ENCODE data around the gene LYSMD4.

The LYSMD4 gene

GRCh38 chr15:99696096-99696495 is 37.1 kb downstream of the LYSMD4 start:
- H3K4me3 ChIP-seq (ENCODE audit: low read depth, low read length) = no peak overlapping the region
- in situ Hi-C loops (cut with HindIII; ENCODE audit: low sequenced_read_pairs) = no loop called here
- DNase-seq (ENCODE audit: low read depth, low spot score) = no peak
- TF ChIP-seq, protein P1, sequence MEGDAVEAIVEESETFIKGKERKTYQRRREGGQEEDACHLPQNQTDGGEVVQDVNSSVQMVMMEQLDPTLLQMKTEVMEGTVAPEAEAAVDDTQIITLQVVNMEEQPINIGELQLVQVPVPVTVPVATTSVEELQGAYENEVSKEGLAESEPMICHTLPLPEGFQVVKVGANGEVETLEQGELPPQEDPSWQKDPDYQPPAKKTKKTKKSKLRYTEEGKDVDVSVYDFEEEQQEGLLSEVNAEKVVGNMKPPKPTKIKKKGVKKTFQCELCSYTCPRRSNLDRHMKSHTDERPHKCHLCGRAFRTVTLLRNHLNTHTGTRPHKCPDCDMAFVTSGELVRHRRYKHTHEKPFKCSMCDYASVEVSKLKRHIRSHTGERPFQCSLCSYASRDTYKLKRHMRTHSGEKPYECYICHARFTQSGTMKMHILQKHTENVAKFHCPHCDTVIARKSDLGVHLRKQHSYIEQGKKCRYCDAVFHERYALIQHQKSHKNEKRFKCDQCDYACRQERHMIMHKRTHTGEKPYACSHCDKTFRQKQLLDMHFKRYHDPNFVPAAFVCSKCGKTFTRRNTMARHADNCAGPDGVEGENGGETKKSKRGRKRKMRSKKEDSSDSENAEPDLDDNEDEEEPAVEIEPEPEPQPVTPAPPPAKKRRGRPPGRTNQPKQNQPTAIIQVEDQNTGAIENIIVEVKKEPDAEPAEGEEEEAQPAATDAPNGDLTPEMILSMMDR (IDR thresholded peaks at IDR 0.05; ENCODE audit: low read depth, low read length) = no peak

DNA sequence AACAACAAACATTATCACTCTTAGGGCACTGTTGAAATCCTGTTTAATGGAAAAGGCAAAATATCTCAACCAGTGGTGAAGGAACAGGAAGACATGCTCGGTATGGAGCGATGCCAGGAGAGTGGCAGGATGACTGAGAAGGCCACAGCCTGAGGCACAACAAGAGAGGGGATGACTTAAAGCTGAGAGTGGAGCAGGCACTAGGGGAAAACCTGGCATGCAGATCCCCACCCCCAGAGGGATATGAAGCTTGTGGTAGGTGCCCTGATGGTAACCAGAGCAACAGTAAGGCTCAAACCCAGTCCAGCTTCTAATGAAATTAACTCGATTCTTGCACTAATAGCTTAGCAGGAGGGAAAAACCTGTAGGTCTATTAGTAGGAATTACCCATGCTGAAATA is 40.4 kb downstream of the LYSMD4 start:
- no peak overlapping the region for H3K4me3 ChIP-seq (ENCODE audit: low read depth, low read length)
- in situ Hi-C loops (cut with HindIII; ENCODE audit: low sequenced_read_pairs) = no loop called here
- TF ChIP-seq, protein P1 (IDR thresholded peaks at IDR 0.05; ENCODE audit: low read depth, low read length) = no peak

GRCh38 chr15:99686290-99686689 is 46.9 kb downstream of the LYSMD4 start:
- in situ Hi-C loops (cut with HindIII; ENCODE audit: low sequenced_read_pairs) = no loop called here
- H3K4me3 ChIP-seq (ENCODE audit: low read depth, low read length) = no peak overlapping the region
- no peak for DNase-seq (ENCODE audit: low read depth, low spot score)
- TF ChIP-seq, protein P1 (IDR thresholded peaks at IDR 0.05; ENCODE audit: low read depth, low read length) = no peak

More for the DNA sequence above, 40.4 kb downstream of the LYSMD4 start:
- no peak for DNase-seq (ENCODE audit: low read depth, low spot score)

DNA sequence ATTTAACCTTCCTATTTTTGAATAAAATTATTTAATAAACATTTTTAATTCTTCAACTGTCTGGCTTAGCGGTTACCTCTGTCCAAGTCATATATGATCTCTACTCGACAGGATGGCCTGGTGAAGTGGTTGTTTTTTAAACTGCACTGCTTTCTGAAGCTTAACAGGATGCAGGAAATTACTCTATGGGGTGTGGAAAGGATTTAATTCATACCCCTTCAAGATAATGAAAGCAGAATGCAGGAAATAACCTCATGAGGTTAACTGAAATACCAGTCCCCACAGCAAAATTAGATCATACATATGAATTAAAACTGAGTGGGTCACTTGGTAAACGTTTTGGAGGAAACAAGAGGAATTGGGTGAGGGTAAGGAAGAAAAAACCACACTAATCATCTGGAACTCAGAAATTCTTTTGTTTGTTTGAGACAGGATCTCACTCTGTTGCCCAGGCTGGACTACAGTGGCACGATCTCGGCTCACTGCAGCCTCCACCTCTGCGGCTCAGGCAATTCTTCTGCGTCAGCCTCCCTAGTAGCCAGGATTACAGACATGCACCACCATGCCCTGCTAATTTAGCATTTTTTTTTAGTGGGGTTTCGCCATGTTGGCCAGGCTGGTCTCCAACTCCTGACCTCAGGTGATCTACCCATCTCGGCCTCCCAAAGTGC is 50.1 kb downstream of the LYSMD4 start:
- TF ChIP-seq, protein P1 (IDR thresholded peaks at IDR 0.05; ENCODE audit: low read depth, low read length) = no peak
- peak; percentile 43 for DNase-seq (ENCODE audit: low read depth, low spot score)
- in situ Hi-C loops (cut with HindIII; ENCODE audit: low sequenced_read_pairs) = no loop called here
- no peak overlapping the region for H3K4me3 ChIP-seq (ENCODE audit: low read depth, low read length)

DNA sequence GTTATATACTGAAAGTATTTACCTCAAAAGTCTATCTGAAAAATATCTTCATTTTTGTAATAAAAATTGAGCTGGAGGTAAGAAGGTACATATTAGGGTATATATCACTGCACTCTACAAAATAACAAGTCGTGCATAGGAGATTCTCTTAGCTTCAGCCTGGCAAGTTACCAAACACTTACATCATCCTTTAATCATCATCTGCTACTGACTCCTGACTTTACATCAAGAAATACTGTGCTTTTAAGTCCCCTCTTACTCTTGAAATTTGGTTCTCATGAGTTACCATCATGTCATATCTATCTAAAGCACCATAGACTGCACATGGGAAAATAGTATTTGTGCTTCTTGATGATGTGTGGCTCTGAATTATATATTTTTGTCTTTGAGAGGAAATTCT is 50.8 kb downstream of the LYSMD4 start:
- H3K4me3 ChIP-seq (ENCODE audit: low read depth, low read length) = no peak overlapping the region
- TF ChIP-seq, protein P1 (IDR thresholded peaks at IDR 0.05; ENCODE audit: low read depth, low read length) = no peak
- peak; percentile 86 for DNase-seq (ENCODE audit: low read depth, low spot score)
- in situ Hi-C loops (cut with HindIII; ENCODE audit: low sequenced_read_pairs) = no loop called here

GRCh38 chr15:99681990-99682389 is 51.2 kb downstream of the LYSMD4 start:
- no peak overlapping the region for H3K4me3 ChIP-seq (ENCODE audit: low read depth, low read length)
- in situ Hi-C loops (cut with HindIII; ENCODE audit: low sequenced_read_pairs) = no loop called here
- TF ChIP-seq, protein P1 (IDR thresholded peaks at IDR 0.05; ENCODE audit: low read depth, low read length) = no peak
- DNase-seq (ENCODE audit: low read depth, low spot score) = no peak
